GM10266 (cell line): Measurements from ENCODE around the gene IQSEC2.

Experiments
- DNase-seq: peaks from one replicate; pipeline ENCODE4 v3.0.0; 2012; ENCODE audit errors: extremely low spot score
- CTCF ChIP-seq: IDR thresholded peaks from 2 replicates; pipeline ENCODE4 v1.5.1; 2012; ENCODE audit warnings: mild to moderate bottlenecking, low read depth; ENCODE audit not compliant: control insufficient read depth, insufficient read depth; ENCODE audit errors: missing control alignments

IQSEC2 gene

GRCh38 chrX:53300157-53300556, 18.8 kb upstream of the IQSEC2 start:
- no peak for DNase-seq
- TF ChIP-seq CTCF = no peak

DNA sequence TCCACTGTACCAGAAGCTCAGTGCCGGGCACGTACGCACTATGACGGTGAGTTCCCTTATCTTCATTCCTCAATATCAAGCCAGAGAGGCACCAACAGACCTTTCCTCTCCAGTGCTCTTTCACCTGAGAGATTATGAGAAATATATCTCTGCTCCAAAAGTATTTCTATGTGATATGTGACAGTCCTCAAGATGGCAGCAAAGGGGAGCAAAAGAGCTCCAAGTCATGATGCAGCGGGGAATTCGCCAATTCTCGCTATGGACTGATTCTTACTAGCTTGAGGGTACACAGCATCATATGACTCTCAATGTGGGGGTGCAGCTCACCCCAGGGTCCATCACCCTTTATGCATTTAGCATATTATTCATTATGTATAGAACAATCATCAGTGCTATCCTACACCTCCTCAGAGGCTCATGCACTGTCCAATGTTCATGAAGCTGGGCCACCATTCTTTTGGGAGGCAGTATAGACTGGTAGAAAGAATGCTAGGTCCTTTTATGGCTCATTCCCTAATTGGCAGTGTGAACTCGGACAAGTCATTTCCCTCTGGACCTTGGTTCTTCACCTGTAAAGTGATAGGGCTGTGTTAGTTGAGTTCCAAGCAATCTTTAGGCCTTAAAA, 12.8 kb upstream of the IQSEC2 start:
- DNase-seq = no peak
- TF ChIP-seq CTCF = no peak

DNA sequence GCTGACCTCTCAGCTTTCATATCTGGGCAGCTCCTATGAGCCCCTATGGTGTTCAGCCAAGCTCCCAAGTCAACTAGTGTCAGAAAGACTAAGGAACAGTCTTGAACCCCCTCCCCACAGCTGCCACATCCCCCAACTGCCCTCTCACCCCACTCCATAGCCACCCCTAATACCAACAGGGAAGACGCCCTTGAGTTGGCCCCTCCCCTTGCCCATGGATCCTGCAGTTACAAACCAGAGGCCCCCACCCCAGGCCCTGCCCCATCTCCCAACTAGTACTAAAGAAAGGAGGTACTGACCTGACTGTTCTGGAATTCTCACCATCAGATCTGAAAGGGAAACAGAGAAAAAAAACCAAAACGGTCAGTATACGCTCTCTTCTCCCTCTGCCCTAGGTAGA, 10.2 kb upstream of the IQSEC2 start:
- no peak for TF ChIP-seq CTCF
- DNase-seq = no peak

DNA sequence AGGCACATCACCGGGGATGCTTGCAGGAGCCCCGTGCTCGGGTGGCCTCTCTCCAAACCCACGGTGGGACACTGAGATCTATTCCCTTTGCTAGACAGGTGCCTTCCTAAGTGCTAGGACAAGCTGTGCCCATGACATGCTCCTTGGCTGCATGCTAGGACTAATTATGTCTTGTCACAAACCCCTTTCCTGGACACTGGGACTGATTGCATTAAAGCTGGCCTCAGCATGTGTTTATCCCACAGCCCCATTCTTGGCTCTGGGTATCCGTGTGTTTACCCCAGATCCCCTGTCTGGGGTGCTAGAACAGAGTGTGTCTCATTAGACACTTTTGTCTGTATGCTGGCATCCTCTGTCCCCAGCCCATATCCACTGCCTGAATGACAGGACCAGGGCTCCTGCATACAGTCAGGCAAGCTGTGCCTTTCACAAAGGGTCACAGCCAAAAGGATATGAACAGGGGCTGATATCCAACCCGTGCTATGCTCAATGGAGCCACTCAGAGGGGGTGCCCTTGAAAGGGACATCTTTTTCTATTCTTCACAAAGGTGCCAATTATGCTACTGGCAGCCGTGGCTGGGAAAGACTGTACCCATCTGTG, 9.2 kb upstream of the IQSEC2 start:
- no peak for TF ChIP-seq CTCF
- no peak for DNase-seq

DNA sequence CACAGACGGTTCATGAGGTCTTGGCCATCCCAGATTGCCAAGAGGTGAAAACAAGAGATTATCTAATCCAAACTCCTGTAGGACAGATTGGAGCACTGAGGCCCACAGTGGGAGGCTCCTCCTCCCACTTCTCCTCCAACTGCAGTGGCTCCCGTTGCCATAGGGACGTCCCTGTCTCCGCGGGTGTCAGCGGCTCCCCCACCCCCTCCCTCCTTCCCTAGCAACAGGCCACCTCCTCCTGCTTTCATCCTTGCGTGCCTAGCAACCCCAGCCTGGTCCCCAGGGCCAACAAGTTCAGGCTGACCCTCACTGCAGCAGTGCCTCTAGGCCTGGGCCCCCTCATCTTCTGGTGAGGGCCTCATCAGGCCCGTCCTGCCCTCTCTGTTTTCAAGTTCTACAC, 6.8 kb upstream of the IQSEC2 start:
- DNase-seq = no peak
- TF ChIP-seq CTCF = no peak

GRCh38 chrX:53287493-53288138, 6.2 kb upstream of the IQSEC2 start:
- TF ChIP-seq CTCF = no peak
- no peak for DNase-seq

- no peak for DNase-seq
- TF ChIP-seq CTCF = no peak
Observed at GRCh38 chrX:53286171-53286570, 4.8 kb upstream of the IQSEC2 start.
